ENCODE results near the gene CCDC187. TPM values are rescaled to one million over a fixed set of nuclear protein-coding genes. Genes with fewer than 3 reads are reported as not detected.

The CCDC187 gene
- total RNA-seq, 1 experiment from 2014 or later: not detected

- BruUV-seq (replicated peaks): no TSS peak
- intact Hi-C loops (cut with micrococcal nuclease): no loop called here
- no peak for DNase-seq (ENCODE audit: unreplicated experiment)
- POLR2A ChIA-PET: interaction anchor here (0.7 kb wide), 1 partner anchor 555 kb away, joined by 3 read pairs; no protein-coding TSS in a partner anchor
- Mint-ChIP-seq H3K27ac (ENCODE audit: low read depth, unreplicated experiment) (no peak overlapping the region), H3K36me3 (ENCODE audit: insufficient read depth, unreplicated experiment) (peaks cover 5% of the 10 kb centered on the region), H3K4me1 (ENCODE audit: insufficient read depth, unreplicated experiment) (no peaks in the 10 kb centered on the region), H3K4me3 (ENCODE audit: unreplicated experiment) (no peak overlapping the region), H3K9me3 (ENCODE audit: unreplicated experiment) (no peaks in the 10 kb centered on the region), H3K27me3 (ENCODE audit: insufficient read depth, unreplicated experiment) (no peaks in the 10 kb centered on the region)
- TF ChIP-seq, protein P1, sequence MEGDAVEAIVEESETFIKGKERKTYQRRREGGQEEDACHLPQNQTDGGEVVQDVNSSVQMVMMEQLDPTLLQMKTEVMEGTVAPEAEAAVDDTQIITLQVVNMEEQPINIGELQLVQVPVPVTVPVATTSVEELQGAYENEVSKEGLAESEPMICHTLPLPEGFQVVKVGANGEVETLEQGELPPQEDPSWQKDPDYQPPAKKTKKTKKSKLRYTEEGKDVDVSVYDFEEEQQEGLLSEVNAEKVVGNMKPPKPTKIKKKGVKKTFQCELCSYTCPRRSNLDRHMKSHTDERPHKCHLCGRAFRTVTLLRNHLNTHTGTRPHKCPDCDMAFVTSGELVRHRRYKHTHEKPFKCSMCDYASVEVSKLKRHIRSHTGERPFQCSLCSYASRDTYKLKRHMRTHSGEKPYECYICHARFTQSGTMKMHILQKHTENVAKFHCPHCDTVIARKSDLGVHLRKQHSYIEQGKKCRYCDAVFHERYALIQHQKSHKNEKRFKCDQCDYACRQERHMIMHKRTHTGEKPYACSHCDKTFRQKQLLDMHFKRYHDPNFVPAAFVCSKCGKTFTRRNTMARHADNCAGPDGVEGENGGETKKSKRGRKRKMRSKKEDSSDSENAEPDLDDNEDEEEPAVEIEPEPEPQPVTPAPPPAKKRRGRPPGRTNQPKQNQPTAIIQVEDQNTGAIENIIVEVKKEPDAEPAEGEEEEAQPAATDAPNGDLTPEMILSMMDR (IDR thresholded peaks at IDR 0.05; ENCODE audit: unreplicated experiment): no peak
- CTCF ChIA-PET: interaction anchor here (0.7 kb wide), 1 partner anchor 345 kb away, joined by 3 read pairs; no protein-coding TSS in a partner anchor
These were observed 29.6 kb upstream of the CCDC187 start for GRCh38 chr9:136333486-136333885.

DNA sequence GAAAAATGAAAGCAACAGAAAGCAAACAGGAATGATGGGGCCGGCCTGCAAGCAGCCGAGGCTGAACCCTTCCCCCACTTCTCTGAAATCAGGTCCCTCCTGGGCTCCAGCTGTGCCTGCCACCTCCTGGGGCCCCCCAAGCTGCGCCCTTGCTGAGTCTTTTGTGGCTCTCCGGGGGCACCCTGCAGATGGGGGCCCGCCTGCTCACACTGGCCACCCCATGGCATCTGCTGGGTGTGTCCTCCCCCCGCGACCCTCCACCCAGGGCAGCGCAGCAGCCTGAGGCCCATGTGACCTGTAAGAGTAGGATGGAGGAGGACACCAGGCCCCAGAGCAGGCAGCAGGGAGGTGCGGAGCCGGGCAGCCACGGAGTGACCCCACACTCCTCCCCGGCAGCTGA, 29.2 kb upstream of the CCDC187 start:
- Mint-ChIP-seq H3K4me1 (ENCODE audit: insufficient read depth, unreplicated experiment) (no peaks in the 10 kb centered on the region), H3K27me3 (ENCODE audit: insufficient read depth, unreplicated experiment) (no peaks in the 10 kb centered on the region), H3K36me3 (ENCODE audit: insufficient read depth, unreplicated experiment) (peaks cover 5% of the 10 kb centered on the region), H3K4me3 (ENCODE audit: unreplicated experiment) (no peak overlapping the region), H3K27ac (ENCODE audit: low read depth, unreplicated experiment) (no peak overlapping the region), H3K9me3 (ENCODE audit: unreplicated experiment) (no peaks in the 10 kb centered on the region)
- BruUV-seq (replicated peaks): no TSS peak
- CTCF ChIA-PET: interaction anchor here (0.7 kb wide), 1 partner anchor 344 kb away, joined by 3 read pairs; no protein-coding TSS in a partner anchor
- POLR2A ChIA-PET: interaction anchor here (0.7 kb wide), 1 partner anchor 554 kb away, joined by 3 read pairs; no protein-coding TSS in a partner anchor
- no peak for DNase-seq (ENCODE audit: unreplicated experiment)
- intact Hi-C loops (cut with micrococcal nuclease): no loop called here
- TF ChIP-seq, protein P1 (IDR thresholded peaks at IDR 0.05; ENCODE audit: unreplicated experiment): no peak

DNA sequence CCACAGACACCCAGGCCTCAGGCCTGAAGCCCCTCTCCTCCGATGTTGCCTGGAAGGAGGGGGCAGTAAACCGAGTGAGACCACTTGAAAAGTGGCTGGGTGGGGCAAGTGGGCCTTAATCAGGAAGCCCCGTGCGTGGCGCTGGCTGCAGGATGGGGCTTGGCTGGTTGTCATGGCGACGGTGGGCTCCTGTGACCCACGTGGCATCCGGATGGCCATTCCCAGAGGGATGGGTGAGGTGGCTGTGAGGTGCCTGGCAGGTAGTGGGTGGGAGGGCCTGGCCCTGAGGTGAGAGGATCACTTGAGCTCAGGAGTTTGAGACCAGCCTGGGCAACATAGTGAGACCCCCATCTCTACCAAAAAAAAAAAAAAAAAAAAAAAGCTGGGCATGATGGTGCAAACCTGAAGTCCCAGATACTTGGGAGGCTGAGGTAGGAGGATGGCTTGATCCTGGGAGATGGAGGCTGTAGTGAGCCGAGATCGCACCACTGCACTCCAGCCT, 28.6 kb upstream of the CCDC187 start:
- TF ChIP-seq, protein P1 (IDR thresholded peaks at IDR 0.05; ENCODE audit: unreplicated experiment): no peak
- intact Hi-C loops (cut with micrococcal nuclease): no loop called here
- DNase-seq (ENCODE audit: unreplicated experiment): no peak
- CTCF ChIA-PET: no interaction called here
- no peaks in the 10 kb centered on the region for H3K4me1 Mint-ChIP-seq (ENCODE audit: insufficient read depth, unreplicated experiment)
- H3K27ac Mint-ChIP-seq (ENCODE audit: low read depth, unreplicated experiment): no peak overlapping the region
- no peaks in the 10 kb centered on the region for H3K9me3 Mint-ChIP-seq (ENCODE audit: unreplicated experiment)
- peaks cover 5% of the 10 kb centered on the region for H3K36me3 Mint-ChIP-seq (ENCODE audit: insufficient read depth, unreplicated experiment)
- H3K4me3 Mint-ChIP-seq (ENCODE audit: unreplicated experiment): no peak overlapping the region
- no peaks in the 10 kb centered on the region for H3K27me3 Mint-ChIP-seq (ENCODE audit: insufficient read depth, unreplicated experiment)
- POLR2A ChIA-PET: no interaction called here
- no TSS peak for BruUV-seq (replicated peaks)

- ChIA-PET CTCF (interaction anchor here (0.6 to 1.0 kb wide), 2 partner anchors 156 to 291 kb away, joined by 3 read pairs; no protein-coding TSS in a partner anchor), POLR2A (no interaction called here)
- H3K4me3 Mint-ChIP-seq (ENCODE audit: unreplicated experiment): no peak overlapping the region
- BruUV-seq (replicated peaks): no TSS peak
- H3K4me1 Mint-ChIP-seq (ENCODE audit: insufficient read depth, unreplicated experiment): no peaks in the 10 kb centered on the region
- TF ChIP-seq, protein P1 (IDR thresholded peaks at IDR 0.05; ENCODE audit: unreplicated experiment): no peak
- DNase-seq (ENCODE audit: unreplicated experiment): no peak
- peaks cover 5% of the 10 kb centered on the region for H3K36me3 Mint-ChIP-seq (ENCODE audit: insufficient read depth, unreplicated experiment)
- H3K9me3 Mint-ChIP-seq (ENCODE audit: unreplicated experiment): no peaks in the 10 kb centered on the region
- intact Hi-C loops (cut with micrococcal nuclease): no loop called here
- no peaks in the 10 kb centered on the region for H3K27me3 Mint-ChIP-seq (ENCODE audit: insufficient read depth, unreplicated experiment)
- no peak overlapping the region for H3K27ac Mint-ChIP-seq (ENCODE audit: low read depth, unreplicated experiment)
These were observed 27.9 kb upstream of the CCDC187 start for GRCh38 chr9:136331556-136332481.

All from MCF 10A (cell line).